GM18511 (cell line): ENCODE data around the gene NOL8.

ENCODE experiments used
- ATAC-seq: cut with Tn5 transposase; IDR thresholded peaks from one replicate; pipeline ENCODE4 v1.9.1; 2021; ENCODE audit warnings: mild to moderate bottlenecking, moderate library complexity; ENCODE audit not compliant: unreplicated experiment

NOL8 gene

DNA sequence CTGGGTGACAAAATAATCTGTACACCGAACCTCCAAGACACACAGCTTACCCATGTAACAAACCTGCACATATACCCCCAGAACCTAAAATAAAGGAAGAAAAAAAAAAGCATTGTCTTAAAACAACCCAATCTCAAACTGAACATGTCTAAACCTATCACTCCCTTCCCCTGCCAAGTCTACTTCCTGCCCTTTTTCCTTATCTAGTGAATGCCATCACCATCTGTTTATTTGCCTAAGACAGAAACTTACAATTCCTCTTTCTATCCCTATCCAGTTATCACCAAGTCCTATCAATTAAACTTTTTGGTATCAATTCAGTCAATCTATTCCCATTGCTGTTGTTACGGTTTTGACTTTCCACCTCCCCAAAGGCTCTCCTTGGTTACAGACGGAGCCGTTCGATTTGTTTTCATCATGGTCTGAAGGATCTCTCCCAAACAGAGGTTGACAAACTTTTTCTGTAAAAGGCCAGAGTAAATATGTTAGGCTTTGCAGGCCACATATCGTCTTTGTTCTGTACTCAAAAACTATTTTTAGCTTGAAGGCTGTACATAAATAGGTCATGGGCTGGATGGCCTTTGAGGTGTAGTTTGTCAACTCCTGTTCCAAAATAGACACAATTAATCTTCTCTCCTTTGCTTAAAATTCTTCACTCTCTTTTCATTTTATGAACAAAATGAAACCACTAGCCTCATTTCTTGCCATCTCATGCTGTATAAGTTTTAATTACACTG is 12.1 kb downstream of the NOL8 start:
- ATAC-seq: no peak

DNA sequence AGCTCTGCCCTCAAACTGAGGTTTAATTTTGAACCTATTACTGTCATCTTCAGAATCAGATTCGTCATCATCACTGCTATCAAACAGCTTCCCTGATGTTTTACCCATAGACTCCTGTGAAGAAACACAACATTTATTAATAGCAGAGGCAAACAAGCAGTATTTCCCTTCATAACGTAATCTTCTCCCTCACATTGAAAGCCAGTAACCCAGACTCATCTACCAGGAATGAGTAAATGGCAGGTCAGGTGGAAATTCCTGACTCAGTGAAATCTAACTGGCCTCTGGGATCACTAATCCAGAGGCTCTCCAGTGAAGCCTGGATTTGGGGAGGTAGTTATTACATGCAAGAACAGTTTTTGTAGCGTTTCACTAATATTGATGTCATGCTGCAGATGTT is 14.6 kb downstream of the NOL8 start:
- no peak for ATAC-seq

DNA sequence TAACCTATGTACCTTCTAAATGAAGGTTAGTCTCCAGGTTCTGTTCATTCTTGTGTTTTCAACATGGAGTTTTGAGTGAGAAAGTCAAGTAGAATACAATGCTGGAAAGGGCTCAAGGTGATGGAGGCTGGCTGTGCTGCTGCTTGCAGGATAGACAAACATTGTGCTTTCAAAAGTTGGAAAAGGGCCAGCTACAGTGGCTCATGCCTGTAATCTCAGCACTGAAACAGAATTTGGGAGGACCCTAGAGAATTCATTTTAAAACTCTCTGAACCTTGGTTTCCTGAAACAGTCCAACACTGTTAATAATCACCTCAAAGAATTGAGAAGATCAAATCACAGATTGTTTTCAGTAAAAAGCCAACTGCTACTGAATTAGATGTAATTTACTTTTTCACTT is 16.3 kb downstream of the NOL8 start:
- ATAC-seq: peak; percentile 51

DNA sequence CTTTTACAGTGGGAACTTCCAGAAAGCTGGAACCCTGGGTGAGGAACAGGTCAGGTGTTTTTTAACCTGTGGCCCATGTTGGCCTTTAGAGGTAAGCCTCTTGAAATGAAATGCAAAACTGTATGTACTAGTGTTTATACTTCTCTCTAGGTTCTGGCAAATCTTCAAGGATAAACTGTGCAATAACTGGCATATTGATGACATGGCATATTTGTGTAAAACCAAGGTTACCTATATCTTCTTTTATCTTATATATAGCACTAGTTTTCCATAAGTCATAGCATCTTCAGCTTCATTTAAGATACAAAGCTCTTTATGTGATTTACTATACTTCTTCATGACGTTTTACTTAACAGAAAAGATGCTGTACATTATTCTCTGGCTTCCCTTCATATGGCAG is 24.2 kb downstream of the NOL8 start:
- ATAC-seq: no peak

DNA sequence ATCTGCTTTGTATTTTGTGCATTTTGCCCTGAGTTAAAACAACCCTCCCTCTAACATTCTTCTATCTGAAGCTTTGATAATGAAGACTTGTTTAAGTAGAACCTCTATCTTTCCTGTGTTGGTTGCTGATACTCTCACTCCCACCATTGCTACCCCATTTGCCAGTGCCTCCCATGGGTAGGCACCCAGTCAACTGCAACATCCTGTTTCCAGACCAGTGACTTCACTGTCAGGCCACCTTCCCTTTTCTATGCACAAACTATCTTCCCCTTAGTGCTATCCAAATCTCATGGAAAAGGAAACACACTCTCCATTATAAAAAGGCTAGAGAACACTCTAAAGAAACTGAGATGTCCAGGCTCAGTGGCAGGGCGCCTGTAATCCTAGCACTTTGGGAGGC is 26.0 kb downstream of the NOL8 start:
- no peak for ATAC-seq

DNA sequence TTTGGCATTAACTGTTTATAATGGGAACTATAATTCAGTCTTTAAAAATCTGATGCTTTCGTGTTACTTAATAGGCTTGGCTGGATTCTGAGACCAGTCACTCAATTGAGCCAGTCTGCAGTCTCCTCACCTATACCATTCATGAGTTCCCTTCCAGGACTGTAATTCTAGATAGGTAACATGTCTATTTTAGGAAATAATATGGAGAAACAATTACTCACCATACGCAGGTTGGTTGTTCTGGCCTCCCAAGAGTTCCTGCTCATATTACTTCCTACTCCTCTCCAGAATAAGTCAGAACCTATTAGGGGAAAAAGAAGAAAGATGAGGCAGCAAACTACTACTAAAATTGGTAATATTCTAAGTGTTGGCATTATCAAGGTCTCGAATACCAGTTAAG is 27.1 kb downstream of the NOL8 start:
- no peak for ATAC-seq

DNA sequence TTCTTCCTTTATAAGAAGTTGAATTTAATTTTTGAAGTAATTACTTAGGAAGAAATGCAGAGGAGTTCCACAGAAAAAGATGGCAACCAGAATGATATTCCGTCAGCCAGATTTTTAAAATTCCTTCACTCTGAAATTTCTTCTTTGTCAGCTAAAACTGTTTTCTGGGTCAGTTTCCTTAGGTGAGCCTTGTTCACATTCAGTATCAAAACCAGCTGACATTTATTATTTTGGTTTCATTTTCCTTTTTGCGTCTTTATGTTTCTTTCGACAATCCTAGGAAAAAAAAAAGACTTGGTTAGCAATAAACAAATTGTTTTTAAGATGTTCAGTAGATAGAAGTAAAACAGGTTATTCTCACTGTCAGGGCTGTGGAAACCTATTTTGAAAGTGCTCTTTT is 27.5 kb downstream of the NOL8 start:
- ATAC-seq: no peak

DNA sequence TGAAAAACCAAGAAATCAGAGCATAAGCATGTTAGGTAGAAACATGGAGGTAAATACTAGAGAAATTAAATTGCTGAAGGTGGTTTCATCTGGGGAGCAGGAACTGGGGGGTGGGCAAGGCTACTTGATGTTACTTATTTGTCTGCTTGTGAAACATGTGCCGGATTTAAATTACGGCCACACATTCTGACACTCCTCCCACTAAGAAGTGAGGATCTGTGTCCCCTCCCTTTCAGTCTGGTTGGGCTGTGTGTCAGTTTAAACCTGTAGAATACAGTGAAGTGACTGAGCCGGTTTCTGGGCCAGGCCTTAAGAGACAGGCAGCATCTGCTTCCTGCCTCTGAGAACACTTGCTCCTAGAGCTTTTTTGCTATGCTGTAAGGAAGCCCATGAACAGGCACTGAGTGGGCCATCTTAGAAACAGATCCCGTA is 29.3 kb downstream of the NOL8 start:
- ATAC-seq: no peak

DNA sequence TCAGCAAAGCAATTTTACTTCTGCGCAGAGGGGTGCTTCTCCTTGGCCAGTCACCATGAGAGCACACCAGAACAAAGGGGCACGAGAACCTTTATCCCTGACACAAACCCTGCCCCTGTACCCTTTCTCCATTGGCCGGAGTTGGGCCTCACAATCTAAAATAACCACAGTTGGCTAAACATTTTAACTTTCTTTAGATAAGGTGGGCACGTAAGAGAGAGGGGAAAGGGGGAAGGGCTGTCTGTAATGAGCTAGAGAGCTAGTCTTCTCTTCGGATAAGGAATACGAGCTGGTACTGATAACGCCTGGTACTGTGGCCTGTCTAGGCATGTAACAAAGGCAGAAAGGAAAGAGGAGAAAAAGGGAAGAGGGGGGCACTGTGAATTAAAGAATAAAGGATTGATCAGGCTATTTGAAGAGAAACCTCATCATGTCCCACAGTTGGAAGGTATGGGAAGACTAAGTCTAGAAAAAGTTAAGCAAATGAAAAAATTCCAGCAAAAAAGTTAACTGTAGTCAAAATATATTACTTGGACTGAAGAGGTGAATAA is 29.8 kb downstream of the NOL8 start:
- no peak for ATAC-seq

DNA sequence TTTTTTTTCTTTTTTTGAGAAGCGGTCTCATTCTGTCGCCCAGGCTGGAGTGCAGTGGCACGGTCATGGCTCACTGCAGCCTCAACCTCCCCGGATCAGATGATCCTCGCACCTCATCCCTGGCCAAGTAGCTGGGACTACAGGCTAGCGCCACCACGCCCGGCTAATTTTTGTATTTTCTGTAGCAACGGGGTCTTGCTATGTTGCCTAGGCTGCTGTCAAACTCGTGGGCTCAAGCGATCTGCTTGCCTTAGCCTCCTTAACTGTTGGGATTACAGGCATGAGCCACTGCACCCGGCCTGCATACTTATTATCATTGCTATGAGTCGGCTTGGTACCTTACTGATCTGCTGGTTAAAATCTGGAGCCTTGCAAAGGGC is 30.9 kb downstream of the NOL8 start:
- no peak for ATAC-seq

DNA sequence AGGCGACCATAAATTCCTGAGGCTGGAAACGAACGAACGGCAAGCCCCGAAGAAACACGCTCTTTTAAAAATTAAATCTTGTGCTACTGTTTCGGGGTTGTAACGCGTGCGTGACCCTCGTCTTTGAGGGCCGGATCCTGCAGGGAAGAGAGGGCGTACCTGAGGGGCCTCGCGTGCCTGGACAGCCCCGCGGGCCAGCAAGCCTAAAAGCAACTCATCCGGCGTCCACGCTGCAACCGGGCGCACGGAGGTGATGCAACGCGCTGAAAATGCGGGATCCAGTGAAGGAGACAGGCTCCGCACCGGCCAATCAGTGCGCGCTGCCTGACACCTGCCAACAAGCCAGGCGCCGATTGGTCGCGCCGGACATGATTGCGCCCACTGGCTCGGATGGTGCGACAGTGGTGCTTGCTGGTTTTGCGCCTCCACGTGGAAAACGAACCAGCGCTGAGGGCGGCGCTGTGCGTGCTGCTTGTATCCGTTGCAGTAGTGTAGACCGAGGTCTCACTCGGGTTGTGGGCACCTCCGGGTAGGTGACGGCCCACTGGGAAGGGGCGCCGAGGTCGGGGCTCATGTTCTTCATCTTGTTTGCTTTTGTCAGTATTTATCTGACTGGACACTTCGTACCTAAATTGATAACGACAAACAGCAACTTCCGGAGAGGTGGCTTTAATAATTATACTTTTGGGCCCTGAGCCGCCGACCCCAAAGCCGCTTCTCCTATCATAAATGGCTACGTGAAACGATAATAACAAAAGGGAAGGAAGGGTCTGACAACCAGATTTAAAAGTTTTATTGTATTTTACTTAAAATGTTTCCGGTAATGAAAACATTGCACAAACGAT is 31.5 kb downstream of the NOL8 start, which contains the start of gene IARS1:
Gene IARS1, minus strand, starts transcription at position 246 of the 845 bp plus-strand sequence. CDS start 4,278 bp downstream, outside the sequence.
- ATAC-seq: peak; percentile 99

DNA sequence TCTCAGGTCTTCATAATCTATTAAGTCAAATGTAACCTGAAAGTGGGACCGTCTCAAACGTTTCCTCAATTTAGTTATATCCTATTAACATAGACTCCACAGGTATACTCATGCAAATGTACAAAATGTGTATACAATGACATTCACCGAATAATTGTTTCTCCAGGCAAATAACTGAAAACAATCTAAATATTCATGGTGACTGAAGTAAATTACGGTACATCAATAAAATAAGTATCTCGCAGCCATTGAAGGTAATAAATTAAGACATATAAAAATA is 32.1 kb downstream of the NOL8 start:
- no peak for ATAC-seq

DNA sequence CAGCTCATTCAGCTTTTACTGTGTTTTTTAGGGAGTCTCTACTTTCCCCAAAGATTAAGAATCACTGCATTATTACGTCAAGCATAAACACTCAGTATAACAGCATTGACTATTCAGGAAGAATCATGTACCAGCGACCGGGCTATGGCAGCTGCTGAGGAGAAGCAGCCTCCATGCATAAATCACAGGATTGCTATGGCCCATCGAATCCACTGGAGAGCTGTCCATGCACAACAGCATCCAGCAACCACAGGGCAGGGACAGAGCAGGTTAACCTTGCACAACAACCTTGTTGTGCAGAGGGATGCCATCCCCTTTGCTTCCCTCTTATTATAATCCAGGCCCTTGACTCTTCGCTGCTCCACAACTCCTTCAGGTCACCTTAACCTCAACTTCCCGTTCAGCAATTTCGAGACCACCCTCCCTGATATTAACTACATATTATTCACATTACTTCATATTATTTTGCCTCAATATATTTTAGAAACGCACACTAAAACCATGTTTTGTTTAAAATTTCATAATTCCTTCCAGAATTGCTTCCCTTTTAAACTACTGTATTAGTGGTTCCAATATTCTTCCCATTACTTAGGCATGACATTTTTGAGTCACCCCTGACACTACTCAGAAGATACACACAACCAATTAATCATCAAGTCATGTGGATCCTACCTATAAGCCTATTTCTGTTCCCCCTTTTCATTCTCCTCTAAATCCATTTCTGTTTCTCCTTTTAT is 32.6 kb downstream of the NOL8 start:
- ATAC-seq: no peak

DNA sequence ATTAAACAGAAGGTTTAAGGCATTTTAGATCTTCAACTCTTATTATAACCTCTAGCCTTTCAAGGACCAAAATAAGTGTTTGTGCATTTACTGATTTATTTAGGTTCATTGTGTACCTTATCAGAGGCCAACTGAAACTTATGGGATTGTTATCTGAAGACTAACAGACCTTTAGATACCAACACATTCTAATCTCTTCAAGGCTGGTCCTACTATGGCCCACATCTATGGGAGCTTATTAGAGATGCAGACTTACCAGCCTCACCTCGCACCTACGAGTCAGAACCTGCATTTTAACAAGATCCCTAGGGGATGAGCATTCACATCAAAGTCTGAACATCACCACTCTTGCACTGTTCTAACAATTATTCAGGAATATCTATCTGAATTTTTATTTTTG is 33.6 kb downstream of the NOL8 start:
- no peak for ATAC-seq

DNA sequence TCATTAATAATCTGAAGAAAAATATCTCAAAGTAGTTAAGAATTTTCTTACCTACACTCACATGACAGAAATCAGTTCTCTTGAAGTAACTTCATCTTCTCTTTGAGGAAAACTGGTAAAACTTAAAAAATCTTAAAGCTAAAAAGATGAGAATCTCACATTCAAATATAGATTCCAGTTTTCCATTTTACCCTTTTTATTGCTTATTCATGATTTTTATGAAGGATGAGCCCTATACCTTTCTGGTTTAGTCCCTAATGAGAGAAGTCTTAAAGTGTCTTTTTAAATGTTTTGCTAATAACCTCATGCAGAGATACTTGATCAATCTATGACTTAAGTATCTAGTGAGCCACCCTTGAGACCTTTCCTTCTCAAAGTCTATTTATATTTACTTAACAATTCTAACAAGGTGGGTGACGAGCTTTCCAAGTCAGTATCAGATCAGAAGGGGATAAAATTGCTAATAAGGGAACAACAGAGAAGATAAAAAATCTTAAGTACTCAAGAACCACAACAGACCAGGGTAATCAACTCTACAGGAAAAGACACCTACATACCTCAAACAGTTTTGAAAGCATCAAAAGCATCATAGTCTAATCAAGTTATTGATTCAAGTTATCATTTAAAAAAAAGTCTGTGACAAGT is 34.2 kb downstream of the NOL8 start:
- ATAC-seq: no peak

DNA sequence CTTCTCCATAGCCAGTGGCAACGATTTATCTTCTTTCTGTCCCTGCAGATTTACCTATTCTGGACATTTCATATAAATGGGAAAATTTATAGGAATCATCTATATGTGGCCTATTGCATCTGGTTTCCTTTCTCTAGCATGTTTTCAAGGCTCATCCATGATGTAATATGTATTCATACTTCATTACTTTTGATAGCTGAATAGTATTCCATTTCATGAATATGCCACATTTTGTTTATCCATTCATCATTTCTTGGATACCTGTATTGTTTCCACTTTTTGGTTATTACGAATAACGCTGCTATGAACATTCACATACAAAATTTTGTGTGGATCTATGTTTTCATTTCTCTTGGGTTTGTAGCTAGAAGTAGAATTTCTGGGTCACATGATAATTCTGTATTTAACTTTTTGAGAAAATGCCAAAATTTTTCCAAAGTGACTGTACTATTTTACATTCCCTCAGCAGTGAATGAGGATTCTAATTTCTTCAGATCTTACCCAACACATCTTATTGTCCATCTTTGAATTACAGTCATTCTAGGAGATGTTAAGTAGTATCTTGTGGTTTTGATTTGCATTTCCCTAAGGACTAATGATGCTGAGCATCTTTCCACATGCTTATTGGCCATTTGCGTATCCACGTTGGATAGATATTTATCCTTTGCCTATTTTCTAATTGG is 35.3 kb downstream of the NOL8 start:
- ATAC-seq: no peak

DNA sequence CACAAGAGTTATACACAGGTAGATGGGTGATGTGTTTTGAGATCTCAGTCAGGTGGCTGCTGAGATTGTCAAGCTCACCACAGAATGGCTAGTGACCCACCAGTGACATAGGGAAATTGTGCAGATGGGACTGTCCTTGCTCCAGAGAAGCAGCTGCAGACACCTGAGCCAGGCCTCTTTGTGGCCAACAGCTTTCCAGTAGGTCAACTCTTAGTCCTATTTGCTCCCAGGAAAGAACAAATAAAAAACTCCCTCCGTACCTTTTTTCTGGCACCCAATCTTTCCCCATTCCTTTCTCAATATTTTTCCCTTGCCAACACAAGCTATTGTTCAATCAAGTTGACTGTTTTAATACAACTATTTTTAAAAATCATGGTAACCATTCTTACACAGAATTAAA is 45.8 kb downstream of the NOL8 start:
- no peak for ATAC-seq

DNA sequence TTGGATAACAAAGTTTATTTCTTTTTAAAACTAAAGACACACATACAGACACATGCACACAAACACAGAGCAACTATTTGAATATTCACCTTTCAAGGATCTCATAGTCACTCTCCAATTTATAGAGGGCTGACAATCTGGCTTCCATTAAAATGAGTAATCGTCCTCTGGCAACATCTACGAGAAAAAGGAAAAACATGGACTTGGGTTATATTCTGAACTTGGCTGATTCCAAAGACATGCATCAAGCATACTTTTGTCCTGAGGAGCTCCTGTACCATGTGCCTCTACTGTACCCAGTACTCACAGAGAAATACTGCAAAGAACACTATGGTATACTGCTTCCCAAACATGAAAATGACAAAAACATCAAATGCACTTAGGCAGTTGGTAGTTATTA is 47.0 kb downstream of the NOL8 start:
- ATAC-seq: no peak

DNA sequence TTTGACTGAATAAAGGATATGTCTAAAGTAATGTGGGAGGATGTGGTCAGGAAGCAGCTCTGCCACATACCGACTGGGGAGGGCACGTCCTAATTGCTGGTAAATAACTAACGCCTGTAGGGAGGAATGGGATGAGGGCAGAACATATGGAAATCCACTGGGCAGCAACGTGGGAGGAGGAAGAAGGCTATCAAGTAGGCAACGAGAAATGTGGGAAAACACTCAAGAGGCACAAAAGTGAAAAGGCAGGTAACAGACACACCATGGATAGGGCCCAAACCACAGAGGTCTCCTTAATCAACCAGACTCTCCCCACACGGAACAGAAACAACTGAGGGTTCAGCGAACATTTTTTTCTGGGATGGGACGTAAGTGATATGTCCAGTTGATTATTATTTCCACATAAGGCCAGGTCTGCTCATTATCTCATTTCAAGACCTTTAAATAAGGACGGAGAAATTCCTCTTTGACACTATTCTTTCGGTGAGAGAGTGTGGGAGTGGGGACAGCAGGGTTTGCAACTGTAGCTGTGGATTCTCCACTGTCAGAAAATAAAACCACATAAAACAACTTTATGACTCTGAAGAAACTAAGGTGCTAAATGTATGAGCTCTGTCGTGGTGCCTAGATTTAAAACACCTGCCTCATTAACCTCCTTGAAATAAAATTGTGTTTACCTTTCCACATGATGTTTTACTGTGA is 48.7 kb downstream of the NOL8 start:
- ATAC-seq: no peak

DNA sequence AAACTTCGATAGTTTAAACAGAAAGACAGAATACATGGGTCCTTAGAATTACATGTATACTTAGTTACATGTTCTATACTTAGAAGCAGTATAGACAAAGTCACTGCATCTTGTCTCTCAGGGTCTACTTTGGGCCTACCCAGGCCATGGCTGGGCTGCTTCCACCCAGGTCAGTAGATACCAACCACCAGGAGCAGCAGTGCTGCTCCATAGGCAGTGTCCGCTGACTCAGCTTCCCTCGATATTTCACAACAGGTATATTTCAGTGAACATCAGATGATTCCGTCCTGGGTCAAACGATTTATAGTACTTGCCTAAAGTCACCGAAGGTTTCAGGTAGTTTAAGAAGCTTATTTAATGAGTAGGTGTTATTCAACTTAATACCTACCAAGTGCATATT is 49.6 kb downstream of the NOL8 start:
- ATAC-seq: no peak
